DMS79 (cell line): Measurements from ENCODE around the gene PEX16.
A peak's percentile ranks its signal among the peaks of the same experiment; 100 is the strongest.
"Not testable (repeated sequence)": the region's sequence is repeated elsewhere in the genome, so short reads cannot be mapped to it uniquely, and the experiment has no call there.

Experiments
- DNase-seq: peaks from one replicate; lab custom pipeline; 2025; lab: John Stamatoyannopoulos, UW

PEX16 gene

DNA sequence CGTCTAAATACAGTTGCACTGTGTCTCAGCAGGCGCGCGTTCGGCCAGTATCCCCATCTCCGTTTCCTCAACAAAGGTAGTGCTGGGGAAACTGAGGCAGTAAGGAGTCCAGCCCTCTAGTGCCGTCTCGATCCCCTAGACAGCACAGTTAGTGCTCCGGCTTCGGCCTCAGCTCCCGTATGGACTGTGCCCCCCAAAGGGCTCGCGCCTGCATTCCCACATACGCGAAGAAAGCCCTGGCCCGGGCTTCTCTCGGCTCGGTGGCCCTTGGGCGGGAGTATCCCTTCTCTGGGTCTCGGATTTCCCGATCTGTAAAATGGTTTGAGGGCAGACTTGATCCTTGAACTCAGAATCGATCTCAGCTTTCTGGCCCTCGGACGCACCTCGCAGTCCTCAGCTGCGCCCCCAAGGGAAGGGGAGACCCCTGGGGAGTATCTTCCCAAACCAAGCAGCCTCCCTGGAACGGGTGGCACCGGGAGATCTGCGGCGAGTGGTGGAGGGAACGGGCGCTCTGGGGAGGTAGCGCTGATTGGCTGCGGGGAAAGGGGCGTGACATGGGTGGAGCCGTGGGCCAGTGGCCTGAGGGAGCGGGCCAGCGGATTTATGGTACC lies 759 bp upstream of the PEX16 start:
- DNase-seq: peak; percentile 48

DNA sequence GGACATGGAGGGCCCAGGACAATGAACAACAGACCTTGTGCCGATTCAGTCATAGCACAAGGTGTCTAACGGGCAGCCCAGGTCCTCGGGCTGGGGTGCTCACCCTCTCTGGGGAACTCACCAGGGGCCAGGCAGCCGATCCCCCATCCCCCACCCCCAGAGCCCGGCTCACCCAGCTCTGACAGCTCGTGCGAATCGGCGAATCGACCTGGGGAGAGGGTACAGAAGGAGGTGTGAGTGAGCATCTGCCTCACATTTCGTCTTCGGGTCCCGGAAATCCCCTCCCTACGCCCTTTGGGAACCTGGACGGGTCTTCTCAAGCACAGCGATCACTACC lies 423 bp downstream of the PEX16 start:
- DNase-seq: no peak

DNA sequence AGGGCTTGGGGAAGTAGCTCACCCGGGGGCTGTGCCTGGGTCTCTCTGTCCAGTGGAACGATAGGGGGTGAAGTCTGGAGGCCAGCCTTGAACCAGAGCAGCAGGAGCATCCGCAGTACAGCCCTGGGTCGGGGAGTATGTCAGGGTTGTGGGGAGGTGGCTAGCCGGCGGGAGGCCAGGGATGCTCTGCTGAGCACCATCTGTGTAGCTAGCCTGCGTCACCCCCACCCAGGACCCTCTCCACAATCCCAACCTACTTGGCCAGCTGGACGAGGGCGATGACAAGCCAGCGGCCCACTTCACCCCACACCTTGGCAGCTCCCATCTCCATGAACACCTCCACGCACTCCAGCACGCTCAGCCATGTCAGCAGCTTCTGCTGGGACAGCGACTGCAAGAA lies 2.2 kb downstream of the PEX16 start:
- no peak for DNase-seq

DNA sequence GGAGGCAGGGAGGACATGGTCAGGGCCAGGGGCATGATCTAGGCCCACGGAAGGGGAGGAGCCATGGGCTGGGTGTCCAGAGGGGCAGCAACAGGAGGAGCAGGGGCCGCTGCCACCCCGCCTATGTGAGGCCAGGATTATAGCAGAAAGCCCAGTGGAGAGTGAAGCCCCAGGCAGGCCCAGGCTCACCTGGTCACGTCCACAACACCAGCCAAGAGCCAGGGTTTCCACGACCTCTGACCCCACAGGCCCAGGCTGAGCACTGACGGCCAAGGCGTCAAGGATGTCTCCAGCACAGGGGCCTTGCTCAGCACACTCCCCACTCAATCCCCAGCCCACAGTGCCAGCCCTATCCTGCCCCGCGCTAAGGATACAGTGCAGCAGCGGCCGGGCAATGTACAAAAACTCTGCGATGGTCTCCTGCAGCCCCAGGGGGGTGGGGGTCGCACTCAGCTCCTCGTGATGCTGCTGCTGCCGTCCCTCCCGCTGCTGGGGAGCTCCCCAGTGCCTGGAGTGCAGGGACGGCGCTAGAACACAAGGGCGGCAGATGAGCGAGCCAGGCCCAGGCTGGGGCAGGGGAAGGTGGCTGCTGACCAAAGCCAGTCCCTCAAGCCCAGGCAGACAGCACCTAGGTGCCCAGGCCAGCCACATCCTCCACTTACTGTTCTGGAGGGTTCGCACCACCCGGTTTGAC lies 3.6 kb downstream of the PEX16 start:
- no peak for DNase-seq

DNA sequence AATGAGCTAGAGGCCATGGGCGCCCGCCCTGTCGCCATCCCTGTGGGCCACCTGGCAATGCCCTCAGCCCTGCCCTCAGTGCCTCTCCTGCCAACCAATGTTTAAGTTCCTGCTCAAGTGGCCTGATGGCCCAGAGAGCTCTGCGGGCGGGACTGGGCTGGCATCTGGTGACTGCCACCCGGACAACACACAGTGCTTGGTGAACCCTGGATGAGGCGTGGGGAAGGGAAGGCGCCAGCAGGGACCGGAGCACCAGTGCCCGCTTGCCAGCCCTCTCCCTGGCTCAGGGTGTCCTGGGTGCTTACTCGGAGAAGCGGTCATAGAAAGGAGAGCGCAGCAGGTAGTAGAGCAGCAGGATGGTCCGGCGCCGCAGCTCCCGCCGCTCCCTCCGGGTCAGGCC lies 4.2 kb downstream of the PEX16 start:
- DNase-seq: no peak

DNA sequence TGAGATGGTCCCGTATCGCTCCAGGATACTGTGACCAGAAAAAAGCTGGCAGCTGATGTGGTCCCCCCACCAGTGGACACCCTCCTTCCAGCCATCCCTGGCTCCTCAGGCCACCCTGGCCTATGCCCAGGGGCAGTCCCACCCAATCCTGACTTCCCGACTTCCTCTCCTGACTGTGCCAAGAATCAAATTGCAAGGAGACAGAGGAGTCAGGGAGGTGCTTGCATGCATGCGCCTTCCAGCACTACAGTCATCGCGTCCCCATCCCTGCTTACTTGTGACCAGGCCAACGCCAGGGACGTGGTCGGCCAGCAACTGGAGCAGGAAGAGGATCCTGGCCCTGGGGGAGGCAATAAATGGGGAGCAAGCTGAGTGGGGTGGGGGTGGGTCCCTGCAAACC lies 7.1 kb downstream of the PEX16 start:
- no peak for DNase-seq

DNA sequence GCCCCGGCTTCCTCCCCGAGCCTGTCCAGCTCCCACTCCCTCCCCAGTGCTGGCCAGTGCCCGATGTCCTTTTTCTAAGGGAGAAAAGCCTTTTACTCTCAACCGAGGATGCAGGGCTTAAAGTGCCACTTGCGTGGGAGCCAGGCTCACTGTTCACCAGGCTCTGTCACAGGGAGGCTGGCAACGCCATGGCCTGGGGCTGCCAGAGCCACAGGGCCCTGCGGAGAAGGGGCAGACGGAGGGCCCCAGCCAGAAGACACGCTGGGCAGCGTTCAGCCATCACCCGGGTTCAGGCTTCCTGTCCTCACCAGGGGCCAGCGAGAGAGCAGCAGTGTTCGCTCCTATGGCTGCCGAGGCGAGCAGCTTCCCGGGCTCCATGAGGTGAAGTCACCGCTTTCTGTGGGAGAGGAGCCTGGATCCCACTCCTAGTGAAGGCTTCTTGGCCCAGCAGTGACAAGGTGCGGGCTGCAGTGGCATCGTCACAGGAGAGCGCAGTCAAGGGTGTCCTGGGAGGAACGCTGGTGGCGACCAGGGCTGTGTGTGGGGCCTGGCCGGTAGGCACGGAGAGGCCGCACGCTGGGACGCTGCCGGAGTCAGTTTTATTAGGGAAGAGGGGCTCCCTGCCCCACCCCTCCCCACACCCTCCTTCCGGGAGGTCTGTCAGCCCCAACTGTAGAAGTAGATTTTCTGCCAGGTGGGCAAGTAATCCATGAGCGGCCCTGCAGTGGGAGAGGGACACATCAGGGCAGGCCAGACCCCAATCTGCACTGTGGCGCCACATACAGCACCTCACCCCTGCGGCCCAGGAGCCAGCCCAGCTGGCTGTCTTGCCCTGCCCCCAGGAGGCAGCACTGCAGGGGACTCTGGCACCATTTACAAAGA lies 7.8 kb downstream of the PEX16 start:
- no peak for DNase-seq

DNA sequence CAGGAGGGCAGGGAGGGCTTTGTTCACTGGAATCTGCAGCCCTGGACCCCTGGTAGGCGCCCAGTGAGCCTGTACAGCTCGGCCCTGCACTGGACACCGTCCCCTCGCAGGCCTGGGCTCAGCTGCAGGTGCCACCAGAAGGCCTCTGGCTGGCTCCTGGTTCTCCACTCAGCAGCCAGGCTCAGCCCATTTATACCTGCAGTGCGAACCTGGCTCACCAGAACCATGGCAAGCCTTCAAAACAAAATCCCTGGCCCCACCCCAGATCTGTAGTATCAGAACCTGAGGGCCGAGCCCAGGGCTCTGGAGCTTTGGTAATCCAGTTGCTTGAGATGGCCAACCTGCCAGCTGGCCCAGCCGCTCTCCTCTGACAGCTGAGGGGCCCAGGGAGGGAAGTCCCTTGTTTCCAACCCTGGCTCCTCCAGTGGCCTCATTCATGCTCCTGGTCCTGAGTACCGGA lies 9.7 kb downstream of the PEX16 start:
- DNase-seq: no peak

DNA sequence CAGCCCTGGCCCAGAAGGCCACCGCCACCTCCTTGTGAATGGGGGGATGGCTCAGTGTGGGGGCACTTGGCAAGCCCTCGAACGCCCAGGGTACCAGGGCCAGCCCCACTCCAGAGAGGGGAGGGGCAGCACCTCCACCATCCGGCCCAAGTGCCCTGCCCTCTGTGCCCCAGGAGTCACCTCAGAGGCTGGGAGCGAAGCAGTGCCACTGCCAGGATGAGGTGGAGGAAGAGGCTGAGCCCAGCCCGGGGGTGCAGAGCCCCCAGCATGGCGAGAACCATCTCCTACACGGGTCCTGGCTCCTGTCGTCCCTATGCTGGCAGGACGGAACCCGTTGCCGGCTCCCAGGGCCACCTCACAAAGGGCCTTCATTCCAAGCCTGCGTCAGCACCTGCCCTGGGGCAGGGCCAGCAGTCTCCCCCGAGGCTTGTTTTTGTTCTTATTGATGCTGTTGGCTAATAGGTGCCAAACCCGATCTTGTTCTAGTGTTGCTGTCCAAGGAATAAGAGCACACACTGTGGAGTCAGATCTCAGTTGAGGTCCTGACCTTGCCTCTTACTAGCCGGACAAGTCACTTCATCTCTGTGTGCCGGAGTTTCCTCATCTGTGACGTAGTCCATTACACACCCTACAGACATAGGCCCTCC lies 10.6 kb downstream of the PEX16 start, which contains the start of gene FREY1:
TSS of gene FREY1 (minus strand) at position 307 of the 647 bp plus-strand sequence. CDS start at position 281, 26 bp downstream.
- no peak for DNase-seq

DNA sequence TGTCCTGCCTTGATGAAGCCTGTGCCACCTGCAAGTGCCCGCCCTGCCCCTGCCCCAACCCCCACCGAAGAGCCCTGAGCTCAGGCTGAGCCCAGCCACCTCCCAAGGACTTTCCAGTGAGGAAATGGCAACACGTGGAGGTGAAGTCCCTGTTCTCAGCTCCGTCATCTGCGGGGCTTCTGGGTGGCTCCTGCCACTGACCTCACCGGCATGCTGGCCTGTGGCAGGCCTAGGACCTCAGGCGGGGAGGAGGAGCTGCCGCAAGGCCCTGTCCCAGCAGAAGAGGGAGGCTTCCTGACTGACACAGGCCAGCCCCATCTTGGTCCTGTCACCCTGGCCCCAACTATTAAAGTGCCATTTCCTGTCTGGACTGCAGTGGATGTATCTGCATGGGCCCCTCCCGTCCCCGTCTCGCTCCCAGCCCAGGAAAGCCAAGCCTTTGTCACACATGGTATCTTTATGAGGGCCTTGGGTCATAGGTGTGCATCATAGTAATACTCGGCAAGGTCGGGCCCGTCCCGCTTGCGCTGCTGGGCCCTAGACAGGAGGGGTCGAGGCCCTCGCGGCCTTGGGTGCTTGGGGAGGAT lies 11.5 kb downstream of the PEX16 start:
- no peak for DNase-seq

DNA sequence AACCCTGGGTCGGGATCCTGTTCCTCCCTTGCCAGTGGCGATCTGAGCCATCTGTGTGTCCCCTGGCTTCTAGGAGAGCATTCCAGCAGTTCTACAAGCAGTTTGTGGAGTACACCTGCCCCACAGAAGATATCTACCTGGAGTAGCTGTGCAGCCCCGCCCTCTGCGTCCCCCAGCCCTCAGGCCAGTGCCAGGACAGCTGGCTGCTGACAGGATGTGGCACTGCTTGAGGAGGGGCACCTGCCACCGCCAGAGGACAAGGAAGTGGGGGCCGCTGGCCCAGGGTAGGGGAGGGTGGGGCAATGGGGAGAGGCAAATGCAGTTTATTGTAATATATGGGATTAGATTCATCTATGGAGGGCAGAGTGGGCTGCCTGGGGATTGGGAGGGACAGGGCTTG lies 12.1 kb downstream of the PEX16 start:
- not testable (repeated sequence) for DNase-seq

DNA sequence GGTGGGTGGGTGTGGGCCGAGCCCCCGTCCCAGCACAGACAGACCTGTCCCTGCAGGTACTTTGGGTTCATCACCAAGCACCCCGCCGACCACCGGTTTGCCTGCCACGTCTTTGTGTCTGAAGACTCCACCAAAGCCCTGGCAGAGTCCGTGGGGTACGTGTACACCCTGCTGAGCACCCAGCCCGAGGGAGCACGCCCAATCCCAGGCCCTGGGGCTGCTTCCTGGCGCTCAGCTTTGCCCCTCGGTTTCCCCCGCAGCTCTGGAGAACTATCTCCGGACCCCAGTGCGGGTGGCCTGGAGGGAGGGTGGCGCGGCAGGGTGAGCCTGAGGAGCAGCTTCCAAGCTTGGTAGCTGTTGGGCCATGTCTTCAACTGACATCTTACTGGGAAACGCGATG lies 12.6 kb downstream of the PEX16 start:
- DNase-seq: no peak

DNA sequence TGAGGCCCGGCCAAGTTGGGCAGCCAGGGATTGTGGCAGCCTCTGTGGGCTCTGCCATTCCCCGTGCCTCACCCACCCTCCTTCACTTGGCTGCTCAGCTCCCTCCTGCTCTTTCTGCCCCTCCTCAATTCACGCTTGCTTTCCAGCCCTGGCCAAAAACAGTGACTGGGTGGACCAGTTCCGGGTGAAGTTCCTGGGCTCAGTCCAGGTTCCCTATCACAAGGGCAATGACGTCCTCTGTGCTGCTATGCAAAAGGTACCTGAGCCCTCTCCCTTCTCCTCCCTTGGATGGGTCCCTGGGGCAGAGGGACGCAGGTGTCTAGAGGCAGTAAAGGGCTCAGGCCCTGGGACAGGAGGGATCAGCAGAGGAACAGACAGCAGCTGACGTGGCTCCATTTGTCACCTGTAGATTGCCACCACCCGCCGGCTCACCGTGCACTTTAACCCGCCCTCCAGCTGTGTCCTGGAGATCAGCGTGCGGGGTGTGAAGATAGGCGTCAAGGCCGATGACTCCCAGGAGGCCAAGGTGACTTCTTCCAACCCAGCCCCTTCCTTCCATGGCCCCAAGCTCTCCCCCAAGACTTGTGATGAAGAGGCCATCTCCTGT lies 13.3 kb downstream of the PEX16 start:
- DNase-seq: no peak

DNA sequence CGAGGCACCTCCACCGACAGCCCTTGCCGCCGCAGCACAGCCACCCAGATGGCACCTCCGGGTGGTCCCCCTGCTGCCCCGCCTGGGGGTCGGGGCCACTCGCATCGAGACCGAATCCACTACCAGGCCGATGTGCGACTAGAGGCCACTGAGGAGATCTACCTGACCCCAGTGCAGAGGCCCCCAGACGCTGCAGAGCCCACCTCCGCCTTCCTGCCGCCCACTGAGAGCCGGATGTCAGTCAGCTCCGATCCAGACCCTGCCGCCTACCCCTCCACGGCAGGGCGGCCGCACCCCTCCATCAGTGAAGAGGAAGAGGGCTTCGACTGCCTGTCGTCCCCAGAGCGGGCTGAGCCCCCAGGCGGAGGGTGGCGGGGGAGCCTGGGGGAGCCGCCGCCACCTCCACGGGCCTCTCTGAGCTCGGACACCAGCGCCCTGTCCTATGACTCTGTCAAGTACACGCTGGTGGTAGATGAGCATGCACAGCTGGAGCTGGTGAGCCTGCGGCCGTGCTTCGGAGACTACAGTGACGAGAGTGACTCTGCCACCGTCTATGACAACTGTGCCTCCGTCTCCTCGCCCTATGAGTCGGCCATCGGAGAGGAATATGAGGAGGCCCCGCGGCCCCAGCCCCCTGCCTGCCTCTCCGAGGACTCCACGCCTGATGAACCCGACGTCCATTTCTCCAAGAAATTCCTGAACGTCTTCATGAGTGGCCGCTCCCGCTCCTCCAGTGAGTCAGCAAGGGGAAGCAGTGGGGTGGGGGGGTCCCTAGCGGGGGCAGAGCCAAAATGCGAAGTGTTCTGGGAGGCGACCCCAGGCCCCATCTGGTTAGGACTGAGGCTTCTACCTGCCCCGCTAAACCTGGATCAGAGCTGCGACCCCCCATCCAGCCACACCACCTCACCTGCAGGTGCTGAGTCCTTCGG lies 15.0 kb downstream of the PEX16 start:
- no peak for DNase-seq

DNA sequence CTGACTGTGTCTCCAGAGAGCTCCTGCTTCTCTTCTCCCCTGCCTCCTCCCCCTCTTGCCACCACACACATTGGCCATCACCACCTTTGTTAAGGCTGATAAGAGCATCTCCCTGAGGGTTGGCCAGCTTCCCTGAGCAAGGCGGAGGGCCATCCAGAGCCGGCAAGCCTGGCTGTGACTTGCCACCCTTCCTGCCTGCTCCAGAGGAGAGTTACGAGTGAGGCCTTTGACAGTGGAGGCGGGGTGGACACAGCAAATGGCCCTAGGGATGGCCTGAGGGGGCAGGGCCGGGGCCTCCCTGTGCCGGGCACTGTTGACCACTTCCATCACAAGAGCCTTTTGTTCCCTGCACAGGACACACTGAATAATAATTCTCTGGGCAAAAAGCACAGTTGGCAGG lies 16.1 kb downstream of the PEX16 start:
- no peak for DNase-seq

DNA sequence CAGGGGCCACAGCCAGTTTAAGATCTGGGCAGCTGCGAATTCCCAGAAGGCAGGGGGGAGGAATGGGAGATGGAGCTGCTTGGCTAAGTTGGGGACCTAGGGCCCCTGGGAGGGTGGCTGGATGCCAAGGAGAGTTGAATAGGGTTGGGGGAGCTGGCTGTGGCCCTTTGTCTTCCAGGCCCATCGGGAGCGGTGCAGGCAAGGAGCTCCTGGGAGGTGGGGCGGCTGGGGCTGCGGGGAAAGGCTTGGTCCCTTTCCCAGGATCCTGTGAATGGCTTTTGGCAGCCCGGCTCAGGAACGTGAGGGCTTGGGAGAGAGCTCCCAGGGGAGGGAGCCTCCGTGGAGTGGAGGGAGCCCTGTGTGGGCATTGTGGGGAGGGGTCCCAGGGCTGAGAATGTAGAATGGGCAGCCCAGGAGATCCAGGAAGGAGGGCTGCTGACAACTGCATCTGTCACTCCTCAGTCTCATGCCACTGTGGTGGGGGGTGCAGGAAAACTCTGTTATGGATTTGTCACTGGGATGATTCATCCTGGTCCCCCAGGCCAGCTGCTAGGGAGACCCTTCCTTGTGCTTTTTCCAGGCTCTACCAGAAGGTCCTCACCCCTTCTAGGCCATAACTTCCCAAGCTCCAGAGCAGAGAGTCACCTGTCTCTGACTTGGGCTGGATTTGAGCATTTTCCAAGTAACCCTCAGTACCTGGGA lies 16.6 kb downstream of the PEX16 start:
- DNase-seq: peak; percentile 4

DNA sequence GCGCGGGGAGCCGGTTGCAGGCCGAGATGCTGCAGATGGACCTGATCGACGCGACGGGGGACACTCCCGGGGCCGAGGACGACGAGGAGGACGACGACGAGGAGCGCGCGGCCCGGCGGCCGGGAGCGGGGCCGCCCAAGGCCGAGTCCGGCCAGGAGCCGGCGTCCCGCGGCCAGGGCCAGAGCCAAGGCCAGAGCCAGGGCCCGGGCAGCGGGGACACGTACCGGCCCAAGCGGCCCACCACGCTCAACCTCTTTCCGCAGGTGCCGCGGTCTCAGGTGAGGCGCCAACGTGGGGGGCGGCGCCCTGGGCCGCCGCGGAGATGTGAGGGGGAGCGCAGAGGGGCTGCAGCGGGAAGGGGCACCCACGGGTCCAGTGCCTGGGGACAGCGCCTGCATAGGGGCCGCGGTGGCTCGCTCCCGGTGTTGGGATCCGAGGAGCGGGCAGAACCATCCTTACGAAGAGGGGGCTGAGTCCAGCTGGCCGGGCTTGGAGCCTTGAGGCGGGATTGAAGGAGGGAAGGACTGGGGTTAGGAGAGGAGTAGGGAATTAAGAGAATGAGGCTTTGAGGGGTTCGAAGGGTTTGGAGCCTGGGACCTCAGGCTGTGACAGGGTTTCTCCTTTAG lies 17.4 kb downstream of the PEX16 start:
- not testable (repeated sequence) for DNase-seq

DNA sequence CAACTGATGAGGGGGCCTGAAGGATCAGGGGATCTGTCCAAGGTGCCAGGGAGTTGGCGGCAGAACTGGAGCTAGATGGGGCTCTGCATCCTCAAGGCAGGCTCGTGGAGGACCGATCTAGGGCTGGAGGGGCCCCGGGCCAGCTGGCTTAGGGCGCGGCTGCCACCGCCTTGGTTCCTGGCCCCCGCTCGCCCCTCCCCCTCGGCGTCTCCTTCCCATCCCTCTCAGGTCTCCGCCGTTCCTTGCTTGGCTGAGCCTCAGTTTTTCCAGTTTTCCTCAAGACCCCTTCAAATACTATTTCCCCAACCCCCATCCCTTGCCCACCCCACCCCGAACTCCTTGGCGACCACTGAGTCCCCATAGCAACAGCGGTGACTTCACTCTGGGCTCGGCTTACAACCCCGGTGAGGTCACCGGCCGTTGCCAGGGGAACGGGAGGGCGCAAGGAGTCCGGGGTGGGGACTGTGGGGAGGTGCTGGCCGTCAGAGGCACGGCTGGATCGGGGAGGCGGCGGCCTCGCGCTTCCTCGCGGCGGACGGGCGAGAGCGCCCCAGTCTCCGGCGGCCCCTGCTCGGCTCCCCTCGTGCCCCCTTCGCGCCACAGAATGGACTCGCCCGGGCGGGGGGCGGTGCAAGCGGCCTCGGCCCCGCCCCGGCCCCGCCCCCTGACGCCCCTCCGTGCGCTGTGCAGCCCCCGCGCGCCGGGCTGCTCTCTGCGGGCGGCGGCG lies 18.1 kb downstream of the PEX16 start:
- peak; percentile 93 for DNase-seq

DNA sequence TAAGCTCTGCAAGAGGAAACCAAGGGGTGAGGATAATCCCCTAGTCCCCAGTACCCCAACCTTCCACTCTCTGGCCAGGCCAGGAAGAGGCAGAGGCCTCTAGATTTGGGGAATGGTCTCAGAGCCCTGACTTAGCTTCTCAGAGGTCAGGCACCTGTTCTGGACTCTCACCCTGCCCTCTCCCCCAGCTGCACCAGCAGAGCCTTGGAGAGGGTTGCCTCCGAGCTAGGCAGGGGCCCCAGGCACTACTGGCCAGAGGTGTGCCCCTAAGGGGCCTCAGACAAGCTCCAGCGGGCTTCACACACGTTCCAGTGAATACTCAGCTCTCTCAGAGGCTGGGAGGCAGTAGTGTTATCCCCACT lies 18.6 kb downstream of the PEX16 start:
- DNase-seq: peak; percentile 46
